MCF 10A (cell line): ENCODE data around the gene MEF2A. TPM values are rescaled to one million over a fixed set of nuclear protein-coding genes. Genes with fewer than 3 reads are reported as not detected.

Experiments used
- BruUV-seq: library from RNA; stranded (reverse); fragments of 400-500 nt; replicated peaks from 2 replicates; lab custom pipeline; 2021; lab: Mats Ljungman, UMichigan
- CTCF ChIA-PET: fragments of 300-600 bp; sonication (Branson Sonifier 250); formaldehyde crosslinking; extraction: SDS; loops from one replicate; lab custom pipeline; 2021; ENCODE audit warnings: antibody characterized with exemption, inconsistent platforms; lab: Yijun Ruan, JAX
- POLR2A ChIA-PET: fragments of 300-600, 350-650 bp; sonication (Branson Sonifier 250); formaldehyde crosslinking; extraction: SDS; loops from one replicate; lab custom pipeline; 2020; ENCODE audit warnings: antibody characterized with exemption, inconsistent platforms; lab: Yijun Ruan, JAX
- DNase-seq: peaks from one replicate; pipeline ENCODE4 v3.0.0-alpha.2; 2018; ENCODE audit not compliant: unreplicated experiment
- H3K27ac Mint-ChIP-seq: one replicate; pipeline ENCODE4 v1.8.0; 2022; ENCODE audit warnings: mild to moderate bottlenecking, low read depth, mixed read lengths; ENCODE audit not compliant: unreplicated experiment
- H3K27me3 Mint-ChIP-seq: one replicate; pipeline ENCODE4 v1.8.0; 2022; ENCODE audit warnings: mixed read lengths; ENCODE audit not compliant: insufficient read depth, unreplicated experiment
- H3K36me3 Mint-ChIP-seq: one replicate; pipeline ENCODE4 v1.8.0; 2022; ENCODE audit warnings: mild to moderate bottlenecking, moderate library complexity, mixed read lengths; ENCODE audit not compliant: insufficient read depth, unreplicated experiment
- H3K4me1 Mint-ChIP-seq: one replicate; pipeline ENCODE4 v1.8.0; 2022; ENCODE audit warnings: mixed read lengths; ENCODE audit not compliant: insufficient read depth, unreplicated experiment
- H3K4me3 Mint-ChIP-seq: one replicate; pipeline ENCODE4 v1.8.0; 2022; ENCODE audit warnings: mild to moderate bottlenecking, moderate library complexity, mixed read lengths; ENCODE audit not compliant: unreplicated experiment
- H3K9me3 Mint-ChIP-seq: one replicate; pipeline ENCODE4 v1.8.0; 2022; ENCODE audit warnings: mixed read lengths; ENCODE audit not compliant: unreplicated experiment
- intact Hi-C: fragments of 100-400 bp; cut with micrococcal nuclease; formaldehyde crosslinking; loops from 2 replicates; pipeline ENCODE4 v1.14.1; 2022
- total RNA-seq: library from RNA; stranded (reverse); gene quantifications from 2 replicates; pipeline ENCODE4 v1.2.3, GENCODE V29; 2022
- TF ChIP-seq, protein P1 (sequence below): fragments of 200-600 bp; IDR thresholded peaks from one replicate; pipeline ENCODE4 v1.8.0; 2022; ENCODE audit warnings: antibody characterized with exemption, mild to moderate bottlenecking; ENCODE audit not compliant: unreplicated experiment

MEF2A gene
- total RNA-seq, 1 experiment from 2014 or later = 52.9 TPM

DNA sequence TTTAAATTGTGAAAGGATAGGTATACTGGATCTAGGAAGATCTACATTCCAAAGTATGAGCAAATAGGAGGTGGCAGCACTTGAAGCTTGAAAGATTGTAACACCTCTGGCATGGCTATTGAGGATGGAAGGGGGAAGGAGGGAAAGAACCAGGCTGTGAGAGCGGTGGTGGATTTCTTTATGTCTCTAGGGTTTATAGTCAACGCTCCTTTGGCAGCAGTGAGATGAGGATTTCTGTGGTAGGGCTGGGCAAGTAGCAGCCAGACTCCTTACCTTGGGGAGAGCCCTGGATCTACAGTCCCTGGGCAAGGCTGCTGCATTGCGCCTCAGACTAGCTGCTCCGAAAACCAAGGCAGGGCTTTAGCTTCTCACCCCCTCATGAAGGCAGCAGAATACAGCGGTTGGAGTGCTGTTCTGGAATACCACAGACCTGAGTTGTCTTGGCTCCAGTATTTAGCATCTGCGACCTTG lies 53.2 kb downstream of the MEF2A start:
- Mint-ChIP-seq H3K27me3 (no peaks in the 10 kb centered on the region), H3K9me3 (no peaks in the 10 kb centered on the region), H3K4me3 (peak overlapping the region; percentile 19), H3K36me3 (peaks cover 12% of the 10 kb centered on the region), H3K27ac (peak overlapping the region; percentile 59), H3K4me1 (peaks cover 41% of the 10 kb centered on the region)
- TF ChIP-seq, protein P1, sequence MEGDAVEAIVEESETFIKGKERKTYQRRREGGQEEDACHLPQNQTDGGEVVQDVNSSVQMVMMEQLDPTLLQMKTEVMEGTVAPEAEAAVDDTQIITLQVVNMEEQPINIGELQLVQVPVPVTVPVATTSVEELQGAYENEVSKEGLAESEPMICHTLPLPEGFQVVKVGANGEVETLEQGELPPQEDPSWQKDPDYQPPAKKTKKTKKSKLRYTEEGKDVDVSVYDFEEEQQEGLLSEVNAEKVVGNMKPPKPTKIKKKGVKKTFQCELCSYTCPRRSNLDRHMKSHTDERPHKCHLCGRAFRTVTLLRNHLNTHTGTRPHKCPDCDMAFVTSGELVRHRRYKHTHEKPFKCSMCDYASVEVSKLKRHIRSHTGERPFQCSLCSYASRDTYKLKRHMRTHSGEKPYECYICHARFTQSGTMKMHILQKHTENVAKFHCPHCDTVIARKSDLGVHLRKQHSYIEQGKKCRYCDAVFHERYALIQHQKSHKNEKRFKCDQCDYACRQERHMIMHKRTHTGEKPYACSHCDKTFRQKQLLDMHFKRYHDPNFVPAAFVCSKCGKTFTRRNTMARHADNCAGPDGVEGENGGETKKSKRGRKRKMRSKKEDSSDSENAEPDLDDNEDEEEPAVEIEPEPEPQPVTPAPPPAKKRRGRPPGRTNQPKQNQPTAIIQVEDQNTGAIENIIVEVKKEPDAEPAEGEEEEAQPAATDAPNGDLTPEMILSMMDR = no peak
- POLR2A ChIA-PET = interaction anchor here (0.6 to 1.9 kb wide), 2 partner anchors 14 to 1590 kb away, joined by 3 to 16 read pairs; no protein-coding TSS in a partner anchor
- intact Hi-C loops = no loop called here
- BruUV-seq = no TSS peak
- CTCF ChIA-PET = interaction anchor here (0.6 to 1.9 kb wide), 4 partner anchors 14 to 219 kb away, joined by 3 to 7 read pairs (median 4); no protein-coding TSS in a partner anchor
- DNase-seq = peak; percentile 28

- Mint-ChIP-seq H3K4me3 (no peak overlapping the region), H3K27ac (peak overlapping the region; percentile 59), H3K9me3 (no peaks in the 10 kb centered on the region), H3K36me3 (peaks cover 16% of the 10 kb centered on the region), H3K4me1 (peaks cover 36% of the 10 kb centered on the region), H3K27me3 (no peaks in the 10 kb centered on the region)
- no TSS peak for BruUV-seq
- intact Hi-C loops = no loop called here
- ChIA-PET POLR2A (interaction anchor here (0.6 to 1.9 kb wide), 2 partner anchors 14 to 1589 kb away, joined by 3 to 16 read pairs; no protein-coding TSS in a partner anchor), CTCF (interaction anchor here (1.9 kb wide), 1 partner anchor 85 kb away, joined by 7 read pairs; no protein-coding TSS in a partner anchor)
- TF ChIP-seq, protein P1 = no peak
- DNase-seq = peak; percentile 33
Observed at GRCh38 chr15:99619712-99620111, 53.9 kb downstream of the MEF2A start.

DNA sequence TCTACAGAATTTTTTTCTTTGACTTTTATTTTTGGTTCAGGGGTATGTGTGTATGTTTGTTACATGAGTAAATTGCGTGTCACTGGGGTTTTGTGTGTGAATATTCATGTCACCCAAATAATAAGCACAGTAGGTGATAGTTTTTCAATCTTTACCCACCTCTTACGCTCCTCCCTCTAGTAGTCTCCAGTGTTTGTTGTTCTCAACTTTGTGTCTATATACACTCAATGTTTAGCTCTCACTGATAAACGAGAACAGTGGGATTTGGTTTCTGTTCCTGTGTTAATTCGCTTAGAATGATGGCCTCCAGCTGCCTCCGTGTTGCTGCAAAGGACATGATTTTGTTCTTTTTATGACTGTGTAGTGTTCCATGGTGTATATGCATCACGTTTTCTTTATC lies 54.4 kb downstream of the MEF2A start:
- Mint-ChIP-seq H3K27ac (peak overlapping the region; percentile 55), H3K36me3 (peaks cover 16% of the 10 kb centered on the region), H3K27me3 (no peaks in the 10 kb centered on the region), H3K4me1 (peaks cover 32% of the 10 kb centered on the region), H3K9me3 (no peaks in the 10 kb centered on the region), H3K4me3 (no peak overlapping the region)
- TF ChIP-seq, protein P1 = no peak
- intact Hi-C loops = no loop called here
- ChIA-PET CTCF (interaction anchor here (1.9 kb wide), 1 partner anchor 84 kb away, joined by 7 read pairs; no protein-coding TSS in a partner anchor), POLR2A (interaction anchor here (1.9 kb wide), 1 partner anchor 15 kb away, joined by 16 read pairs; no protein-coding TSS in a partner anchor)
- no peak for DNase-seq
- BruUV-seq = no TSS peak

DNA sequence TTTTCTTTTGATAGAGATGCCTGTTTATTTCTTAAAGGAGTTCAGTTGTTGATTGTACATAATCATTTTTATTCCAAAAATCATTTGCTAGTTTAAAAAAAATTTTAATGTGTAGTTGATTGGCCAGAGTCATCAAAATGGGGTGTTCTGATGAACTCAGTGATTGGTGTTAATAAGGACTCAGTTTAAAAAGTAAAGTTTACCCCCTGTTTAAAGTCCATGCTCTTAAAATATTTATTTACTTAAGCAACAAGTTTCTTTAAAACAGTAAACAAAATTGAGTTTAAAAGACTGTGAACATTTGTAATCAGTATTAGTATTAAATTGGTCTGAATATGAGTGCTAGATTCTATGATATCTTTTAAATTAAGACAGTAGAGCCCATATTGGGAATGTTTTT lies 56.0 kb downstream of the MEF2A start:
- Mint-ChIP-seq H3K9me3 (peaks cover 11% of the 10 kb centered on the region), H3K4me3 (no peak overlapping the region), H3K27ac (no peak overlapping the region), H3K4me1 (peaks cover 30% of the 10 kb centered on the region), H3K27me3 (no peaks in the 10 kb centered on the region), H3K36me3 (peaks cover 16% of the 10 kb centered on the region)
- ChIA-PET POLR2A (no interaction called here), CTCF (no interaction called here)
- no TSS peak for BruUV-seq
- DNase-seq = no peak
- intact Hi-C loops = no loop called here
- TF ChIP-seq, protein P1 = no peak
